B cell (primary cell): ENCODE measurements around the gene CCDC57. TPM values are rescaled to one million over a fixed set of nuclear protein-coding genes. Genes with fewer than 3 reads are reported as not detected.

Experiments used
- ATAC-seq: fragments of 200-7000 bp; cut with Tn5 transposase; one replicate; pipeline ENCODE4 v1.10.0; 2021; ENCODE audit warnings: low read depth, mild to moderate bottlenecking, moderate number of reproducible peaks, moderate library complexity
- CTCF ChIA-PET: fragments of 350-600 bp; sonication (Branson Sonifier 250); formaldehyde crosslinking; loops from one replicate; lab custom pipeline; 2021; ENCODE audit warnings: antibody characterized with exemption, inconsistent platforms; lab: Charles Lee
- POLR2A ChIA-PET: fragments of 350-600 bp; sonication (Branson Sonifier 250); formaldehyde crosslinking; loops from one replicate; lab custom pipeline; 2021; ENCODE audit warnings: antibody characterized with exemption; lab: Charles Lee
- DNase-seq: peaks from one replicate; pipeline ENCODE4 v3.0.0; 2013
- H2AFZ ChIP-seq: 2 replicates; pipeline ENCODE4 v1.6.1; 2012; ENCODE audit warnings: mild to moderate bottlenecking, low read depth, low read length; ENCODE audit not compliant: insufficient read depth, poor library complexity, severe bottlenecking
- H3K27ac ChIP-seq, 2 donors: 1 replicate in 1 of 2; 2 replicates in 1 of 2; pipeline ENCODE4 v1.5.1; 2012 to 2013; ENCODE audit warnings: low read length in 2 of 2, mild to moderate bottlenecking in 2 of 2, moderate library complexity in 1 of 2
- H3K27me3 ChIP-seq, 4 experiments: fragments of 200-600 bp in 1 of 4; sonication (generic) in 1 of 4; replicated peaks in 1 of 4; 1 replicate in 2 of 4; 2 replicates in 2 of 4; pipeline versions ENCODE4 v1.6.1 to v1.7.0; 2013 to 2016; ENCODE audit warnings: low read length in 3 of 4, mild to moderate bottlenecking in 2 of 4, mixed read lengths in 1 of 4, moderate library complexity in 1 of 4; ENCODE audit not compliant: insufficient read depth in 4 of 4, control insufficient read depth in 3 of 4; ENCODE audit errors: control extremely low read depth in 1 of 4
- H3K36me3 ChIP-seq, 2 experiments: replicated peaks in 1 of 2; 1 replicate in 1 of 2; 2 replicates in 1 of 2; pipeline versions ENCODE4 v1.6.1 to v1.7.1; 2013; ENCODE audit warnings: low read length in 1 of 2; ENCODE audit not compliant: insufficient read depth in 2 of 2, control insufficient read depth in 1 of 2; ENCODE audit errors: control extremely low read depth in 1 of 2, extremely low read depth in 1 of 2
- H3K4me1 ChIP-seq, 2 donors: fragments of 200-600 bp in 1 of 2; sonication (generic) in 1 of 2; 1 replicate in 1 of 2; 2 replicates in 1 of 2; pipeline versions ENCODE4 v1.5.1 to v1.6.1; 2013 to 2017; ENCODE audit warnings: low read length in 2 of 2; ENCODE audit not compliant: control insufficient read depth in 2 of 2, insufficient read depth in 2 of 2
- H3K4me2 ChIP-seq: replicated peaks from 2 replicates; pipeline ENCODE3; 2012; ENCODE audit warnings: mild to moderate bottlenecking, low read depth, low read length; ENCODE audit not compliant: poor library complexity, severe bottlenecking
- H3K4me3 ChIP-seq, 5 experiments: fragments of 200-600 bp in 1 of 5; sonication (generic) in 1 of 5; 1 replicate in 3 of 5; 2 replicates in 2 of 5; pipeline versions ENCODE4 v1.5.1 to v1.7.0; 2011 to 2016; ENCODE audit warnings: low read length in 4 of 5, mild to moderate bottlenecking in 4 of 5, low read depth in 2 of 5, control low read depth in 1 of 5, moderate library complexity in 1 of 5; ENCODE audit not compliant: insufficient read depth in 1 of 5; ENCODE audit errors: control extremely low read depth in 1 of 5, extremely low read depth in 1 of 5
- H3K79me2 ChIP-seq: fragments of 200-600 bp; sonication (generic); one replicate; pipeline ENCODE4 v1.6.0; 2016; ENCODE audit warnings: low read length; ENCODE audit not compliant: control insufficient read depth, insufficient read depth
- H3K9ac ChIP-seq: fragments of 200-600 bp; sonication (generic); 2 replicates; pipeline ENCODE4 v1.6.1; 2017; ENCODE audit warnings: mild to moderate bottlenecking, low read length, moderate library complexity
- H3K9me3 ChIP-seq, 3 donors: one replicate each; pipeline versions ENCODE4 v1.6.1 to v1.7.1; 2013; ENCODE audit warnings: low read length in 2 of 3; ENCODE audit not compliant: control insufficient read depth in 2 of 3, insufficient read depth in 1 of 3; ENCODE audit errors: control extremely low read depth in 1 of 3
- H4K20me1 ChIP-seq: 2 replicates; pipeline ENCODE4 v1.6.0; 2012; ENCODE audit warnings: mild to moderate bottlenecking, low read length; ENCODE audit not compliant: insufficient read depth, control insufficient read depth, poor library complexity, severe bottlenecking
- H3K27ac Mint-ChIP-seq: one replicate; pipeline ENCODE4 v1.8.0; 2021; ENCODE audit warnings: mixed read lengths
- H3K27me3 Mint-ChIP-seq: one replicate; pipeline ENCODE4 v1.8.0; 2021; ENCODE audit warnings: mixed read lengths
- H3K4me1 Mint-ChIP-seq: one replicate; pipeline ENCODE4 v1.8.0; 2021; ENCODE audit warnings: mixed read lengths
- H3K4me3 Mint-ChIP-seq: one replicate; pipeline ENCODE4 v1.8.0; 2021; ENCODE audit warnings: mixed read lengths
- H3K9me3 Mint-ChIP-seq: one replicate; pipeline ENCODE4 v1.8.0; 2022; ENCODE audit warnings: mixed read lengths; ENCODE audit not compliant: insufficient read depth
- CTCF ChIP-seq: fragments of 200-600 bp; IDR thresholded peaks from one replicate; pipeline ENCODE4 v1.8.0; 2022; ENCODE audit warnings: antibody characterized with exemption, mild to moderate bottlenecking
- EZH2 ChIP-seq: IDR thresholded peaks from 2 replicates; pipeline ENCODE4 v1.6.1; 2012; ENCODE audit warnings: borderline replicate concordance, low read depth, mild to moderate bottlenecking, moderate library complexity, low read length; ENCODE audit not compliant: insufficient read depth, poor library complexity, severe bottlenecking
- WGBS: methylation state at CpG from one replicate; pipeline ENCODE4 v1.1.5; 2013; ENCODE audit warnings: missing lambda C conversion rate; ENCODE audit not compliant: insufficient coverage; 5-methylcytosine and 5-hydroxymethylcytosine counted together
- intact Hi-C: fragments of 100-400 bp; cut with micrococcal nuclease; formaldehyde crosslinking; loops from one replicate; pipeline ENCODE4 v1.10.0; 2022
- polyA plus RNA-seq: library from polyadenylated mRNA; depleted of rRNA; stranded (reverse); fragments of >200 nt; gene quantifications from 2 replicates; pipeline ENCODE4 v1.2.3, GENCODE V29; 2012
- total RNA-seq, 2 donors: library from RNA; stranded (reverse); fragments of 120-200 nt in 1 of 2; gene quantifications; 1 replicate in 1 of 2; 2 replicates in 1 of 2; pipeline versions ENCODE4 v1.2.3 to v1.2.4, GENCODE V29; 2013 to 2022

Gene CCDC57
- total and polyA plus RNA-seq, 2 donors (not counting 1 experiment from before 2014, with no cell fraction given): 49.7 to 67.2 TPM

DNA sequence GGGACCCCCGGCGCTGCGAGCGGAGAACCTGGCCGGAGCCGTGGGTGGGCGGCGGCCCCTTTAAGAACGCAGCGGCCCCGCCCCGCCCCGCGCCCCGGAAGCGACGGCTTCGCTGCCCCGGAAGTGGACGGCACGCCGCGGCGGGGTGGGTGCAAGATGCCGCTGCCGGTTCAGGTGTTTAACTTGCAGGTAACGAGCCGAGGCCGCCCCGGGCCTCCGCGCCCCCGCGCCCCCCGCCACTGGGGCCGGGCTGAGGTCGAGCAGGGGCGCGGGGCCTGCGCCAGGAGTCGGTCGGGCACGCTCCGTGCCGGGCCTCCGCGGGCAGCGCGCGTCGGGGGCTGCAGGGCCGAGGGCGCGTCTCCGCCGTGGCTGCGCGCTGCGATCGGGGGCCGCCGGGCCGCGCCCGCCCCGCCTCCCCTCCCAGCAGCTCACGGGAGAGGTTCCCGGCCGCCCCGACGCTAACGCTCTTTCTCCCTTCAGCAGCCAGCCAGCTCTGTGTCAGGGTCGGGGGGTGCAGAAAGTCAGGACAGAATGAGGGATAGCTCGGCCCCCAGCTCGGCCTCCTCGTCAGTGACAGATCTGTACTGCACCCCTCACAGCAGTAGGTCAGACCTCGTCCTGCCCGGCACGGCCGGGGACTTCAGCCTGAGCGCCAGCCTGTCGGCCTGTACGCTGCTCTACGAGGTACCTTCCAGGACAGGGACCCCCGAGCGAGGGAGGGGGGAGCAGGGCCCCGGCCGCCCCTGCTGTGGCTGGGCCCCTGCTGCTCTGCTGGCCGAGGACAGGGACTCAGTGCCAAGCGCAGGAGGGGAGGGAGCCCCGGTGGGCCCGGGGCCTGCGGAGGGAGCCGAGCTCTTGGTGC lies 160.6 kb downstream of the CCDC57 start, which contains the start of the genes GPS1 and RFNG:
GPS1 (plus strand) TSS at position 123 of the 862 bp plus-strand sequence; CDS start at position 157, 34 bp downstream.
RFNG (minus strand) TSS at position 36 of the 862 bp plus-strand sequence. CDS start 45 bp downstream, outside the sequence.
- peaks cover 29% of the 10 kb centered on the region for H3K79me2 ChIP-seq
- no peaks in the 10 kb centered on the region for H3K27me3 ChIP-seq
- ChIA-PET POLR2A (interaction anchor here (1.9 kb wide), 2 partner anchors 14 to 47 kb away, joined by 5 to 6 read pairs; partner anchors contain the start of genes DCXR and FASN), CTCF (interaction anchor here (0.7 kb wide), 1 partner anchor 32 kb away, joined by 3 read pairs; no protein-coding TSS in a partner anchor)
- peak within 1 kb of the TSS; percentile 99 for H3K4me2 ChIP-seq
- Mint-ChIP-seq H3K4me3 (peak within 1 kb of the TSS; percentile 84), H3K4me1 (peaks cover 14% of the 10 kb centered on the region), H3K9me3 (no peaks in the 10 kb centered on the region), H3K27me3 (no peaks in the 10 kb centered on the region), H3K27ac (peak within 1 kb of the TSS; percentile 86)
- H3K27ac ChIP-seq: peak within 1 kb of the TSS in 1 of 2 donors; percentile 30
- TF ChIP-seq EZH2: no peak
- TF ChIP-seq CTCF: no peak
- peak within 1 kb of the TSS; percentile 54 to 88 (median 63) for H3K4me3 ChIP-seq
- ATAC-seq (peak; percentile 88), DNase-seq (peak; percentile 82)
- 1% methylated on average over 94 of the region's 94 CpGs for WGBS
- H3K9me3 ChIP-seq: no peaks in the 10 kb centered on the region
- intact Hi-C loops: loop anchor here (1.0 to 2.0 kb wide), 4 partner anchors 14 to 46 kb away; partner anchors contain the start of genes CENPX, DCXR, FASN and LRRC45
- H3K4me1 ChIP-seq: peaks cover 20 to 34% of the 10 kb centered on the region in 2 donors
- H2AFZ ChIP-seq: peak within 1 kb of the TSS; percentile 66
- H4K20me1 ChIP-seq: peaks cover 19% of the 10 kb centered on the region
- peaks cover 0 to 27% of the 10 kb centered on the region in 2 experiments for H3K36me3 ChIP-seq
- peak within 1 kb of the TSS; percentile 76 for H3K9ac ChIP-seq

Other genes with a start within 250 kb of the CCDC57 start
- 46.7 and 50.4 TPM in 2 replicates for gene ASPSCR1, start 235.2 kb downstream of the CCDC57 start, total RNA-seq
- 32.3 and 34.0 TPM in 2 replicates for gene ASPSCR1, start 235.2 kb downstream of the CCDC57 start, polyA plus RNA-seq
- 26.7 and 37.0 TPM in 2 replicates for gene CENPX, start 190.0 kb downstream of the CCDC57 start, total RNA-seq
- 36.8 and 40.1 TPM in 2 replicates for gene CENPX, start 190.0 kb downstream of the CCDC57 start, polyA plus RNA-seq
- 16.3 and 19.4 TPM in 2 replicates for gene LRRC45, start 189.5 kb downstream of the CCDC57 start, total RNA-seq
- 19.6 and 20.4 TPM in 2 replicates for gene LRRC45, start 189.5 kb downstream of the CCDC57 start, polyA plus RNA-seq
- 0.41 and 0.62 TPM in 2 replicates for gene RAC3, start 181.2 kb downstream of the CCDC57 start, total RNA-seq
- 1.1 and 2.0 TPM in 2 replicates for gene RAC3, start 181.2 kb downstream of the CCDC57 start, polyA plus RNA-seq
- gene DCXR, start 175.1 kb downstream of the CCDC57 start, total RNA-seq: 63.9 and 70.7 TPM in 2 replicates
- 143 and 424 TPM in 2 replicates for gene DCXR, start 175.1 kb downstream of the CCDC57 start, polyA plus RNA-seq
- gene RFNG, start 161.0 kb downstream of the CCDC57 start, total RNA-seq: 30.1 TPM in 2 replicates
- gene RFNG, start 161.0 kb downstream of the CCDC57 start, polyA plus RNA-seq: 37.8 and 44.5 TPM in 2 replicates
- gene GPS1, start 160.9 kb downstream of the CCDC57 start, total RNA-seq: 79.5 and 80.5 TPM in 2 replicates
- 105 and 124 TPM in 2 replicates for gene GPS1, start 160.9 kb downstream of the CCDC57 start, polyA plus RNA-seq
- gene DUS1L, start 147.0 kb downstream of the CCDC57 start, total RNA-seq: 109 and 112 TPM in 2 replicates
- 241 and 291 TPM in 2 replicates for gene DUS1L, start 147.0 kb downstream of the CCDC57 start, polyA plus RNA-seq
- gene FASN, start 114.6 kb downstream of the CCDC57 start, total RNA-seq: 35.6 and 36.8 TPM in 2 replicates
- gene FASN, start 114.6 kb downstream of the CCDC57 start, polyA plus RNA-seq: 19.4 and 29.6 TPM in 2 replicates
- gene SLC16A3, start 16.2 kb upstream of the CCDC57 start, total RNA-seq: 65.2 and 65.7 TPM in 2 replicates
- 13.9 and 14.9 TPM in 2 replicates for gene SLC16A3, start 16.2 kb upstream of the CCDC57 start, polyA plus RNA-seq
- 241 and 258 TPM in 2 replicates for gene CSNK1D, start 60.9 kb upstream of the CCDC57 start, total RNA-seq
- gene CSNK1D, start 60.9 kb upstream of the CCDC57 start, polyA plus RNA-seq: 196 and 260 TPM in 2 replicates
- 0.58 and 0.67 TPM in 2 replicates for gene CD7, start 104.8 kb upstream of the CCDC57 start, total RNA-seq
- 1.3 and 3.2 TPM in 2 replicates for gene CD7, start 104.8 kb upstream of the CCDC57 start, polyA plus RNA-seq
- gene SECTM1, start 120.9 kb upstream of the CCDC57 start, total RNA-seq: 0.17 TPM in 1 of 2 replicates, not detected in the other
- gene SECTM1, start 120.9 kb upstream of the CCDC57 start, polyA plus RNA-seq: 0.22 and 1.2 TPM in 2 replicates
- not detected in 2 replicates for gene TEX19, start 146.4 kb upstream of the CCDC57 start, total RNA-seq
- gene TEX19, start 146.4 kb upstream of the CCDC57 start, polyA plus RNA-seq: not detected in 2 replicates
- not detected in 2 replicates for gene UTS2R, start 158.9 kb upstream of the CCDC57 start, total RNA-seq
- gene UTS2R, start 158.9 kb upstream of the CCDC57 start, polyA plus RNA-seq: 0.86 and 0.88 TPM in 2 replicates
- 128 TPM in 2 replicates for gene HEXD, start 205.5 kb upstream of the CCDC57 start, total RNA-seq
- gene HEXD, start 205.5 kb upstream of the CCDC57 start, polyA plus RNA-seq: 294 and 317 TPM in 2 replicates
- 30.5 and 35.0 TPM in 2 replicates for gene OGFOD3, start 205.7 kb upstream of the CCDC57 start, total RNA-seq
- 16.9 and 22.6 TPM in 2 replicates for gene OGFOD3, start 205.7 kb upstream of the CCDC57 start, polyA plus RNA-seq
- 569 and 578 TPM in 2 replicates for gene CYBC1, start 237.9 kb upstream of the CCDC57 start, total RNA-seq
- 228 and 328 TPM in 2 replicates for gene CYBC1, start 237.9 kb upstream of the CCDC57 start, polyA plus RNA-seq
- 103 and 104 TPM in 2 replicates for gene NARF, start 245.9 kb upstream of the CCDC57 start, total RNA-seq
- gene NARF, start 245.9 kb upstream of the CCDC57 start, polyA plus RNA-seq: 92.4 and 97.0 TPM in 2 replicates